SU-DHL-6 (cell line): ENCODE data around the gene RGS6.

Source experiments
- H2AFZ ChIP-seq: fragments of 200-600 bp; sonication (generic); 2 replicates; pipeline ENCODE4 v1.6.1; 2014; ENCODE audit warnings: low read depth, mild to moderate bottlenecking, moderate library complexity, mixed read lengths, antibody characterized with exemption, low read length; ENCODE audit not compliant: severe bottlenecking
- H3F3A ChIP-seq: fragments of 200-600 bp; shearing (Covaris generic); 2 replicates; pipeline ENCODE4 v1.6.0; 2016; ENCODE audit warnings: antibody characterized with exemption, mild to moderate bottlenecking; ENCODE audit not compliant: insufficient read depth
- H3K27ac ChIP-seq: fragments of 200-600 bp; sonication (generic); 2 replicates; pipeline ENCODE4 v1.5.1; 2016; ENCODE audit warnings: low read depth, mild to moderate bottlenecking, low read length, moderate library complexity, mixed read lengths
- H3K27me3 ChIP-seq: fragments of 200-600 bp; sonication (generic), shearing (Covaris generic); 2 replicates; pipeline ENCODE4 v1.6.0; 2014; ENCODE audit warnings: mild to moderate bottlenecking, low read length
- H3K36me3 ChIP-seq: fragments of 200-600 bp; sonication (generic); 2 replicates; pipeline ENCODE4 v1.6.1; 2014; ENCODE audit warnings: mild to moderate bottlenecking, low read length, mixed read lengths
- H3K4me2 ChIP-seq: fragments of 300-600, 200-600 bp; shearing (Covaris generic), sonication (generic); 2 replicates; pipeline ENCODE4 v1.6.0; 2014; ENCODE audit warnings: low read length, low read depth, mild to moderate bottlenecking; ENCODE audit not compliant: poor library complexity, severe bottlenecking
- H3K4me3 ChIP-seq: fragments of 200-600 bp; sonication (generic); 2 replicates; pipeline ENCODE4 v1.5.1; 2014; ENCODE audit warnings: antibody characterized with exemption, low read length, mild to moderate bottlenecking, mixed read lengths; ENCODE audit not compliant: insufficient read depth, poor library complexity, severe bottlenecking
- H3K79me2 ChIP-seq: fragments of 200-600 bp; sonication (generic); 2 replicates; pipeline ENCODE4 v1.6.1; 2014; ENCODE audit warnings: mild to moderate bottlenecking, low read length, moderate library complexity; ENCODE audit not compliant: insufficient read depth
- H3K9ac ChIP-seq: fragments of 200-600 bp; sonication (generic); 2 replicates; pipeline ENCODE4 v1.7.0; 2014; ENCODE audit warnings: mild to moderate bottlenecking, low read length
- H3K9me2 ChIP-seq: fragments of 200-600 bp; sonication (generic); replicated peaks from 2 replicates; pipeline ENCODE4 v1.6.1; 2014; ENCODE audit warnings: low read length; ENCODE audit not compliant: insufficient read depth
- H3K9me3 ChIP-seq: fragments of 200-600 bp; sonication (generic); 2 replicates; pipeline ENCODE4 v1.6.1; 2014; ENCODE audit warnings: low read length, mixed read lengths; ENCODE audit not compliant: insufficient read depth
- H4K20me1 ChIP-seq: fragments of 200-600 bp; sonication (generic); 2 replicates; pipeline ENCODE4 v1.6.1; 2014; ENCODE audit warnings: low read depth, mild to moderate bottlenecking, antibody characterized with exemption, low read length, moderate library complexity, mixed read lengths
- EZH2phosphoT487 ChIP-seq: fragments of 200-600 bp; sonication (generic), shearing (Covaris generic); conservative IDR thresholded peaks from 2 replicates; pipeline ENCODE4 v1.6.1; 2018; ENCODE audit warnings: mild to moderate bottlenecking, antibody characterized with exemption, low read length, moderate library complexity, mixed read lengths
- TF ChIP-seq, protein P1 (sequence below): fragments of 200-600 bp; sonication (generic); IDR thresholded peaks from one replicate; pipeline ENCODE4 v1.5.1; 2017; ENCODE audit warnings: antibody characterized with exemption, mild to moderate bottlenecking, low read length, moderate library complexity; ENCODE audit not compliant: insufficient read depth, poor library complexity, severe bottlenecking

RGS6 gene

DNA sequence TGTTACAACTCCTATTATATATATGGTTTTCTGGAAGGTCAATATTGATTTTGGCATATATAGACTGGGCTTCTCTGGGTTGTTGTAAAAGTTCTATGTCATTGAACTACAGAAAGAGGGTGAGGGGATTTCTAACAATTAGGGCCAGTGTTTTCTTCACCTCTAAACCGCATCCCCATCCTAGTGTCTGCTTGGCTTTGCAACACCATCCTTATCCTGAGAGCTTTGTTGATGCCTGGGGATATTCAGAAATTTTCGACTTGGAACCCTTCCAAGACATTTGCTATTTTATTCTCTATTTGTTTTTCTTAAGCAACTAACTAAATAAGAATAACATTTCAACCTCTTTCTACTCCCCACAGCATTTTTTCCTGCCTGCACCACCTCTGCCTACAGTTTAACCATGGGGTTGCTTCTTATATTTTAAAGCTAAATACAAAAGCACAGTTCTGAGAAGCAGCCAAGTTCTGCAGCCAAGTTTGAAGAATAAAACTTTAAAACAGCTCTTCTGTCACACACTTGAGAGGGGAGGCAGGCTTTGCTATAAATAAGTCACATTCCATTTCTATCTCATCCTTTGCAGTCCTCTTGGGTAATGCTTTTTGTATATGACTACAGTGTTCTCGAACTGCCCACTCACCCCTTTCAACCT, 53.4 kb downstream of the RGS6 start:
- no peak overlapping the region for H3K4me3 ChIP-seq
- no peak overlapping the region for H3K27ac ChIP-seq
- no peak overlapping the region for H3K9ac ChIP-seq
- no peaks in the 10 kb centered on the region for H3F3A ChIP-seq
- no peaks in the 10 kb centered on the region for H4K20me1 ChIP-seq
- TF ChIP-seq, protein P1, sequence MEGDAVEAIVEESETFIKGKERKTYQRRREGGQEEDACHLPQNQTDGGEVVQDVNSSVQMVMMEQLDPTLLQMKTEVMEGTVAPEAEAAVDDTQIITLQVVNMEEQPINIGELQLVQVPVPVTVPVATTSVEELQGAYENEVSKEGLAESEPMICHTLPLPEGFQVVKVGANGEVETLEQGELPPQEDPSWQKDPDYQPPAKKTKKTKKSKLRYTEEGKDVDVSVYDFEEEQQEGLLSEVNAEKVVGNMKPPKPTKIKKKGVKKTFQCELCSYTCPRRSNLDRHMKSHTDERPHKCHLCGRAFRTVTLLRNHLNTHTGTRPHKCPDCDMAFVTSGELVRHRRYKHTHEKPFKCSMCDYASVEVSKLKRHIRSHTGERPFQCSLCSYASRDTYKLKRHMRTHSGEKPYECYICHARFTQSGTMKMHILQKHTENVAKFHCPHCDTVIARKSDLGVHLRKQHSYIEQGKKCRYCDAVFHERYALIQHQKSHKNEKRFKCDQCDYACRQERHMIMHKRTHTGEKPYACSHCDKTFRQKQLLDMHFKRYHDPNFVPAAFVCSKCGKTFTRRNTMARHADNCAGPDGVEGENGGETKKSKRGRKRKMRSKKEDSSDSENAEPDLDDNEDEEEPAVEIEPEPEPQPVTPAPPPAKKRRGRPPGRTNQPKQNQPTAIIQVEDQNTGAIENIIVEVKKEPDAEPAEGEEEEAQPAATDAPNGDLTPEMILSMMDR: no peak
- TF ChIP-seq EZH2phosphoT487: no peak
- no peaks in the 10 kb centered on the region for H3K9me3 ChIP-seq
- H2AFZ ChIP-seq: no peak overlapping the region
- H3K79me2 ChIP-seq: no peaks in the 10 kb centered on the region
- H3K4me2 ChIP-seq: no peak overlapping the region
- no peaks in the 10 kb centered on the region for H3K9me2 ChIP-seq
- no peaks in the 10 kb centered on the region for H3K36me3 ChIP-seq
- H3K27me3 ChIP-seq: no peaks in the 10 kb centered on the region; the same call in 1 of the 2 replicates

DNA sequence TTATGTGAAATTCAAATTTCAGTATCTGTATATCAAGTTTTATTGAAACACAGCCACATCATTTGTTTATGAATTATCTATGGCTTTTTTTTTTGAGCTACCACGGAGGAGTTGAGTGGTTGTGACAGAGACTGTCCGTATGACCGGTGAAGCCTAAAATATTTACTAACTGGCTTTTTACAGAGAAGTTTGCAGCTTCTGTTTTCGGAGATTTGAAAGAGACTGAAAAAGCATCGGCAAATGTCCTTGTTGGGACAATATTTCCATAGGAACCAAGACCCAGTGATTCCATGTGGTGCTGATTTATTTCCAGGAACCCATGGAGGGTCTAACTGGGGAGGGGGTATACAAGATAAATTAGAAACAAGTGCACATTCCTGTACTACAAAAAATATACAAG, 56.2 kb downstream of the RGS6 start:
- Histone ChIP-seq H3F3A (no peaks in the 10 kb centered on the region), H4K20me1 (no peaks in the 10 kb centered on the region), H3K9me3 (no peaks in the 10 kb centered on the region), H3K9me2 (no peaks in the 10 kb centered on the region), H3K79me2 (no peaks in the 10 kb centered on the region), H3K9ac (no peak overlapping the region), H3K27me3 (no peaks in the 10 kb centered on the region; the same call in 1 of the 2 replicates), H3K36me3 (no peaks in the 10 kb centered on the region), H3K4me2 (no peak overlapping the region), H3K4me3 (no peak overlapping the region), H3K27ac (no peak overlapping the region), H2AFZ (no peak overlapping the region)
- TF ChIP-seq, protein P1: no peak
- no peak for TF ChIP-seq EZH2phosphoT487

DNA sequence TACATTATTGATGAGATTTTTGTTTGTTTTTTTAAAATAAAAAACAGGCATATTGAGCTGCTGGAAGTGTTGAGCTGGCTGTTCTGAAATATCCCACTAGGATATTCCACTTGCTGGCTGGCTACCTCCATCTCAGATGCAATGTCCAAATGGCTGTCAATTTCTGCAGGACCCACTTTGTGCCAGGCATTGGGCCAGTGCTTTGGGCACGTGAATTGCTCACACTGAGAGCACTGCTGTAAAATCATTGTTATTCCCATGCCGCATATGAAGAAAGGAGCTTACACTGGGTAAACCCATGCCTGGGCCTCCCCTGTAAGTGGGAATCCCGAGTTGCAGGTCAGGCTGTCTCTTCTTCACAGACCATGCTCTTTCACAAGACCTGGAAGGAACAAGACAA, 56.7 kb downstream of the RGS6 start:
- H3K27ac ChIP-seq: no peak overlapping the region
- H3K9me2 ChIP-seq: no peaks in the 10 kb centered on the region
- H3K9ac ChIP-seq: no peak overlapping the region
- H3K27me3 ChIP-seq: no peaks in the 10 kb centered on the region; the same call in 1 of the 2 replicates
- H3K79me2 ChIP-seq: no peaks in the 10 kb centered on the region
- TF ChIP-seq EZH2phosphoT487: no peak
- TF ChIP-seq, protein P1: no peak
- no peak overlapping the region for H3K4me2 ChIP-seq
- no peak overlapping the region for H2AFZ ChIP-seq
- no peaks in the 10 kb centered on the region for H4K20me1 ChIP-seq
- no peaks in the 10 kb centered on the region for H3K36me3 ChIP-seq
- H3K9me3 ChIP-seq: no peaks in the 10 kb centered on the region
- H3K4me3 ChIP-seq: no peak overlapping the region
- H3F3A ChIP-seq: no peaks in the 10 kb centered on the region
